H9 (cell line): Measurements from ENCODE around the gene BCCIP. TPM values are rescaled to one million over a fixed set of nuclear protein-coding genes. Genes with fewer than 3 reads are reported as not detected.

Experiments
- DNase-seq: peaks from one replicate; pipeline ENCODE4 v3.0.0-alpha.2; 2017
- H2AFZ ChIP-seq: one replicate; pipeline ENCODE4 v1.6.1; 2013; ENCODE audit warnings: mild to moderate bottlenecking, low read length, control low read depth, moderate library complexity
- H2AK5ac ChIP-seq: 2 replicates; pipeline ENCODE4 v1.6.1; 2013; ENCODE audit warnings: low read length, control low read depth, mixed read lengths; ENCODE audit not compliant: insufficient read length
- H2BK120ac ChIP-seq: one replicate; pipeline ENCODE4 v1.6.1; 2013; ENCODE audit warnings: low read depth, mild to moderate bottlenecking, low read length, control low read depth, inconsistent platforms; ENCODE audit not compliant: poor library complexity, severe bottlenecking
- H2BK12ac ChIP-seq: 2 replicates; pipeline ENCODE4 v1.6.1; 2013; ENCODE audit warnings: low read length, control low read depth, mixed read lengths, low read depth; ENCODE audit not compliant: insufficient read length
- H2BK15ac ChIP-seq: 2 replicates; pipeline ENCODE4 v1.6.1; 2013; ENCODE audit warnings: low read depth, low read length, control low read depth
- H2BK20ac ChIP-seq: one replicate; pipeline ENCODE4 v1.6.1; 2013; ENCODE audit warnings: low read depth, mild to moderate bottlenecking, low read length, control low read depth, inconsistent platforms; ENCODE audit not compliant: poor library complexity, severe bottlenecking
- H2BK5ac ChIP-seq: 2 replicates; pipeline ENCODE4 v1.6.1; 2013; ENCODE audit warnings: low read length, control low read depth, mixed read lengths; ENCODE audit not compliant: insufficient read length
- H3K14ac ChIP-seq: 2 replicates; pipeline ENCODE4 v1.6.1; 2013; ENCODE audit warnings: low read length, control low read depth; ENCODE audit not compliant: insufficient read depth
- H3K18ac ChIP-seq: 2 replicates; pipeline ENCODE4 v1.6.1; 2013; ENCODE audit warnings: low read depth, mild to moderate bottlenecking, mixed read lengths, low read length, control low read depth; ENCODE audit not compliant: insufficient read length
- H3K23ac ChIP-seq: 2 replicates; pipeline ENCODE4 v1.6.1; 2013; ENCODE audit warnings: low read length, control low read depth, mixed read lengths, low read depth; ENCODE audit not compliant: insufficient read length
- H3K23me2 ChIP-seq: 2 replicates; pipeline ENCODE4 v1.6.1; 2013; ENCODE audit warnings: low read depth, mild to moderate bottlenecking, mixed read lengths, low read length, control low read depth; ENCODE audit not compliant: insufficient read length, poor library complexity, severe bottlenecking
- H3K27ac ChIP-seq: 2 replicates; pipeline ENCODE4 v1.5.1; 2013; ENCODE audit warnings: low read length, control low read depth, mixed read lengths, low read depth; ENCODE audit not compliant: insufficient read length
- H3K27me3 ChIP-seq: 2 replicates; pipeline ENCODE4 v1.6.1; 2013; ENCODE audit warnings: low read length, control low read depth, inconsistent platforms; ENCODE audit not compliant: insufficient read depth
- H3K4ac ChIP-seq: 2 replicates; pipeline ENCODE4 v1.6.1; 2013; ENCODE audit warnings: low read depth, mild to moderate bottlenecking, control low read depth, inconsistent platforms, low read length, moderate library complexity
- H3K4me1 ChIP-seq: 2 replicates; pipeline ENCODE4 v1.6.1; 2013; ENCODE audit warnings: low read length, control low read depth, inconsistent platforms; ENCODE audit not compliant: insufficient read depth
- H3K4me2 ChIP-seq: 2 replicates; pipeline ENCODE4 v1.6.1; 2013; ENCODE audit warnings: low read length, control low read depth, mixed read lengths; ENCODE audit not compliant: insufficient read length, insufficient read depth
- H3K56ac ChIP-seq: 2 replicates; pipeline ENCODE4 v1.6.1; 2013; ENCODE audit warnings: low read depth, mild to moderate bottlenecking, mixed read lengths, low read length, control low read depth; ENCODE audit not compliant: insufficient read length
- H3K79me1 ChIP-seq: 2 replicates; pipeline ENCODE4 v1.6.1; 2013; ENCODE audit warnings: low read depth, mild to moderate bottlenecking, moderate library complexity, low read length, control low read depth, inconsistent platforms; ENCODE audit not compliant: insufficient read depth, poor library complexity, severe bottlenecking
- H3K79me2 ChIP-seq: 2 replicates; pipeline ENCODE4 v1.6.1; 2013; ENCODE audit warnings: low read length, control low read depth, inconsistent platforms; ENCODE audit not compliant: insufficient read depth
- H3K9ac ChIP-seq: 2 replicates; pipeline ENCODE4 v1.6.1; 2013; ENCODE audit warnings: low read length, control low read depth, mixed read lengths; ENCODE audit not compliant: insufficient read length; ENCODE audit errors: extremely low read depth
- H3K9me3 ChIP-seq: one replicate; pipeline ENCODE4 v1.6.1; 2013; ENCODE audit warnings: low read depth, low read length, inconsistent platforms; ENCODE audit not compliant: control insufficient read depth
- H3T11ph ChIP-seq: one replicate; pipeline ENCODE4 v1.6.1; 2013; ENCODE audit warnings: mild to moderate bottlenecking, low read length, control low read depth, inconsistent platforms
- H4K20me1 ChIP-seq: one replicate; pipeline ENCODE4 v1.6.1; 2013; ENCODE audit not compliant: control insufficient read depth, insufficient read length, insufficient read depth
- H4K5ac ChIP-seq: 2 replicates; pipeline ENCODE4 v1.6.1; 2013; ENCODE audit warnings: low read depth, mild to moderate bottlenecking, mixed read lengths, low read length, control low read depth; ENCODE audit not compliant: insufficient read length
- H4K8ac ChIP-seq: replicated peaks from 2 replicates; pipeline ENCODE4 v1.6.1; 2013; ENCODE audit warnings: low read length, control low read depth, mixed read lengths, low read depth; ENCODE audit not compliant: insufficient read length
- H4K91ac ChIP-seq: 2 replicates; pipeline ENCODE4 v1.6.1; 2013; ENCODE audit warnings: low read depth, mild to moderate bottlenecking, moderate library complexity, mixed read lengths, low read length, control low read depth; ENCODE audit not compliant: insufficient read length
- H3K27ac Mint-ChIP-seq, 3 experiments: 2 replicates in 2 of 3; 3 replicates in 1 of 3; pipeline ENCODE4 v1.8.0; 2020 to 2021; ENCODE audit warnings: mixed read lengths in 3 of 3, mild to moderate bottlenecking in 1 of 3, moderate library complexity in 1 of 3
- H3K27me3 Mint-ChIP-seq: 2 replicates; pipeline ENCODE4 v1.8.0; 2021; ENCODE audit warnings: low read depth, mild to moderate bottlenecking, moderate library complexity, mixed read lengths
- H3K36me3 Mint-ChIP-seq, 3 experiments: 2 replicates in 2 of 3; 3 replicates in 1 of 3; pipeline ENCODE4 v1.8.0; 2020 to 2021; ENCODE audit warnings: low read depth in 3 of 3, mixed read lengths in 3 of 3; ENCODE audit not compliant: insufficient read depth in 1 of 3
- H3K4me1 Mint-ChIP-seq, 2 experiments: 2 replicates each; pipeline ENCODE4 v1.8.0; 2020; ENCODE audit warnings: mixed read lengths in 2 of 2
- H3K4me3 Mint-ChIP-seq, 2 experiments: 2 replicates in 1 of 2; 3 replicates in 1 of 2; pipeline ENCODE4 v1.8.0; 2020 to 2021; ENCODE audit warnings: mild to moderate bottlenecking in 2 of 2, mixed read lengths in 2 of 2, moderate library complexity in 1 of 2
- H3K9me3 Mint-ChIP-seq, 2 experiments: 2 replicates in 1 of 2; 3 replicates in 1 of 2; pipeline ENCODE4 v1.8.0; 2020; ENCODE audit warnings: mild to moderate bottlenecking in 2 of 2, mixed read lengths in 2 of 2, moderate library complexity in 1 of 2
- WGBS: extraction: QIAGEN DNeasy Blood & Tissue Kit; methylation state at CpG from one replicate; pipeline ENCODE4 v1.1.7; 2013; ENCODE audit warnings: missing lambda C conversion rate, low lambda C conversion rate, mixed read lengths; ENCODE audit not compliant: insufficient read length; ENCODE audit errors: extremely low coverage; 5-methylcytosine and 5-hydroxymethylcytosine counted together
- total RNA-seq: library from RNA; stranded (reverse); gene quantifications from 2 replicates; pipeline ENCODE4 v1.2.1, GENCODE V29; 2021
- TF ChIP-seq, protein P1 (sequence below): fragments of 200-600 bp; sonication (generic); conservative IDR thresholded peaks from 3 replicates; pipeline ENCODE4 v1.8.0; 2021; ENCODE audit warnings: antibody characterized with exemption, mild to moderate bottlenecking

BCCIP gene
- total RNA-seq, 1 experiment from 2014 or later: 119 TPM

DNA sequence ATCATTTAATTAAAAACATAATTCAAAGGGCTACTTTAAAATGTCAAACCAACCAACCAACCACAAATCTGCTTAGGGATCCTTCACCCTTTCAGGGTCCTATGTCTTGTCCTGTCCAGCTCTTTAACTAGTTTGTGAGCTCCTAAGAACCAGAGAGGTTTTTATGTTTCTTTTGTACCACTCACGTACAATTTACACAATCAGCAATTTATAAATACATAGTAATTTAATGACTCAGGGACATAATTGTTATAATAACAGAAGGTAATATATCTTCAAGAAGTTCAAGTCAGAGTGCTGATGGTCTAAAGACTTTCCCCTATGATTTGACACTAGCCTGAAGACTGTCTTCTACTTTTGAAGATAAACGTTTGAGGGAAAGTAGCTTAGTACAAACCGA, 41.8 kb downstream of the BCCIP start:
- Histone ChIP-seq H4K20me1 (no peaks in the 10 kb centered on the region), H3K27ac (no peak overlapping the region), H3K9me3 (no peaks in the 10 kb centered on the region), H3K18ac (no peak overlapping the region), H2AFZ (no peak overlapping the region), H4K8ac (no peak overlapping the region), H3K56ac (no peak overlapping the region), H2BK20ac (no peak overlapping the region), H4K91ac (no peak overlapping the region), H3K79me2 (no peaks in the 10 kb centered on the region), H2BK120ac (no peak overlapping the region), H3K14ac (no peak overlapping the region), H3K4me2 (no peak overlapping the region), H2BK5ac (no peak overlapping the region), H2BK12ac (no peak overlapping the region), H3K23me2 (no peaks in the 10 kb centered on the region), H3T11ph (no peak overlapping the region), H3K4ac (no peak overlapping the region), H3K27me3 (no peaks in the 10 kb centered on the region), H3K23ac (no peak overlapping the region), H2BK15ac (no peak overlapping the region), H3K4me1 (no peaks in the 10 kb centered on the region), H2AK5ac (no peak overlapping the region), H3K79me1 (no peaks in the 10 kb centered on the region), H3K9ac (no peak overlapping the region), H4K5ac (no peak overlapping the region)
- Mint-ChIP-seq H3K27ac (no peak overlapping the region), H3K4me1 (no peaks in the 10 kb centered on the region), H3K36me3 (peaks cover 3 to 12% (median 5%) of the 10 kb centered on the region in 3 experiments; a peak in 5 of 7 replicates), H3K4me3 (no peak overlapping the region), H3K9me3 (no peaks in the 10 kb centered on the region), H3K27me3 (no peaks in the 10 kb centered on the region)
- TF ChIP-seq, protein P1, sequence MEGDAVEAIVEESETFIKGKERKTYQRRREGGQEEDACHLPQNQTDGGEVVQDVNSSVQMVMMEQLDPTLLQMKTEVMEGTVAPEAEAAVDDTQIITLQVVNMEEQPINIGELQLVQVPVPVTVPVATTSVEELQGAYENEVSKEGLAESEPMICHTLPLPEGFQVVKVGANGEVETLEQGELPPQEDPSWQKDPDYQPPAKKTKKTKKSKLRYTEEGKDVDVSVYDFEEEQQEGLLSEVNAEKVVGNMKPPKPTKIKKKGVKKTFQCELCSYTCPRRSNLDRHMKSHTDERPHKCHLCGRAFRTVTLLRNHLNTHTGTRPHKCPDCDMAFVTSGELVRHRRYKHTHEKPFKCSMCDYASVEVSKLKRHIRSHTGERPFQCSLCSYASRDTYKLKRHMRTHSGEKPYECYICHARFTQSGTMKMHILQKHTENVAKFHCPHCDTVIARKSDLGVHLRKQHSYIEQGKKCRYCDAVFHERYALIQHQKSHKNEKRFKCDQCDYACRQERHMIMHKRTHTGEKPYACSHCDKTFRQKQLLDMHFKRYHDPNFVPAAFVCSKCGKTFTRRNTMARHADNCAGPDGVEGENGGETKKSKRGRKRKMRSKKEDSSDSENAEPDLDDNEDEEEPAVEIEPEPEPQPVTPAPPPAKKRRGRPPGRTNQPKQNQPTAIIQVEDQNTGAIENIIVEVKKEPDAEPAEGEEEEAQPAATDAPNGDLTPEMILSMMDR: no peak
- WGBS: no CpG with 5 or more reads among the region's 3 CpGs
- no peak for DNase-seq
